Measurements from ENCODE around the gene PWWP2B.
"Not testable (repeated sequence)": the region's sequence is repeated elsewhere in the genome, so short reads cannot be mapped to it uniquely, and the experiment has no call there.

PWWP2B gene

GRCh38 chr10:132420981-132421846, 24.2 kb downstream of the PWWP2B start:
- DNase-seq = no peak

- DNase-seq = no peak
Measured at GRCh38 chr10:132421847-132422751, 25.1 kb downstream of the PWWP2B start.

GRCh38 chr10:132422903-132423825, 26.2 kb downstream of the PWWP2B start:
- DNase-seq = no peak

GRCh38 chr10:132423966-132424861, 27.2 kb downstream of the PWWP2B start:
- DNase-seq = no peak

GRCh38 chr10:132425029-132425756, 28.2 kb downstream of the PWWP2B start:
- no peak for DNase-seq

GRCh38 chr10:132425757-132426155, 28.8 kb downstream of the PWWP2B start:
- no peak for DNase-seq

GRCh38 chr10:132427006-132427771, 30.2 kb downstream of the PWWP2B start:
- DNase-seq = no peak

- DNase-seq = no peak
Measured at GRCh38 chr10:132427939-132428367, 31.0 kb downstream of the PWWP2B start.

GRCh38 chr10:132428486-132428995, 31.5 kb downstream of the PWWP2B start:
- DNase-seq = no peak

GRCh38 chr10:132429281-132430230, 32.6 kb downstream of the PWWP2B start:
- no peak for DNase-seq

GRCh38 chr10:132430231-132430743, 33.3 kb downstream of the PWWP2B start:
- DNase-seq = no peak

- no peak for DNase-seq
Measured at GRCh38 chr10:132430861-132431271, 33.9 kb downstream of the PWWP2B start.

GRCh38 chr10:132431537-132432175, 34.7 kb downstream of the PWWP2B start:
- no peak for DNase-seq

- no peak for DNase-seq
Measured at GRCh38 chr10:132432176-132432540, 35.2 kb downstream of the PWWP2B start.

- DNase-seq = no peak
Measured at GRCh38 chr10:132433671-132434340, 36.8 kb downstream of the PWWP2B start.

- peak; percentile 34 for DNase-seq
Measured at GRCh38 chr10:132434405-132435005, 37.5 kb downstream of the PWWP2B start.

GRCh38 chr10:132435320-132435719, 38.3 kb downstream of the PWWP2B start:
- DNase-seq = not testable (repeated sequence)

Measured in activated CD4-positive, alpha-beta T cell treated with anti-CD3 and anti-CD28 coated beads for 1 hour (primary cell).